GM12878 (cell line): ENCODE measurements around the gene ICE1.

ENCODE experiments used
- CHD2 ChIP-seq: IDR thresholded peaks from 2 replicates; pipeline ENCODE4 v1.6.1; 2011; ENCODE audit warnings: low read depth, low read length, improper control_type of control experiment, borderline replicate concordance
- EP300 ChIP-seq, 2 experiments: fragments of 150-350 bp in 1 of 2; IDR thresholded peaks; 2 replicates each; pipeline ENCODE4 v1.6.1; 2011 to 2012; ENCODE audit warnings: low read depth in 2 of 2, low read length in 2 of 2, borderline replicate concordance in 1 of 2, improper control_type of control experiment in 1 of 2, inconsistent platforms in 1 of 2; ENCODE audit not compliant: control insufficient read depth in 1 of 2
- ETV6 ChIP-seq, 2 experiments: fragments of 450-650 bp in 1 of 2; IDR thresholded peaks in 1 of 2; conservative IDR thresholded peaks in 1 of 2; 2 replicates each; pipeline ENCODE4 v1.6.1; 2014; ENCODE audit warnings: antibody characterized with exemption in 1 of 2, borderline replicate concordance in 1 of 2, low read depth in 1 of 2, mild to moderate bottlenecking in 1 of 2, moderate library complexity in 1 of 2
- JUNB ChIP-seq: IDR thresholded peaks from 2 replicates; pipeline ENCODE4 v1.6.1; 2016; ENCODE audit warnings: antibody characterized with exemption, mild to moderate bottlenecking
- JUND ChIP-seq: IDR thresholded peaks from 2 replicates; pipeline ENCODE4 v1.6.1; 2012; ENCODE audit warnings: low read depth, mild to moderate bottlenecking, low read length, improper control_type of control experiment, moderate library complexity
- TARDBP ChIP-seq: IDR thresholded peaks from 2 replicates; pipeline ENCODE4 v1.6.1; 2016; ENCODE audit warnings: borderline replicate concordance
- ZNF274 ChIP-seq: IDR thresholded peaks from one replicate; pipeline ENCODE4 v1.8.0; 2011; ENCODE audit not compliant: insufficient read length, insufficient read depth
- TF ChIP-seq, protein P1 (sequence below): fragments of 450-650 bp; formaldehyde crosslinking; IDR thresholded peaks from 2 replicates; pipeline ENCODE4 v1.4.0; 2020; ENCODE audit warnings: mild to moderate bottlenecking, moderate library complexity
- TF ChIP-seq, protein P2 (sequence below): fragments of 450-650 bp; IDR thresholded peaks from 2 replicates; pipeline ENCODE4 v1.6.1; 2017; ENCODE audit warnings: mild to moderate bottlenecking, moderate library complexity
- TF ChIP-seq, protein P3 (sequence below), 3 experiments: IDR thresholded peaks in 2 of 3; conservative IDR thresholded peaks in 1 of 3; 2 replicates each; pipeline ENCODE4 v1.5.1; 2011; ENCODE audit warnings: low read depth in 3 of 3, low read length in 3 of 3, mild to moderate bottlenecking in 3 of 3, control low read depth in 2 of 3, moderate library complexity in 2 of 3, inconsistent platforms in 1 of 3, mixed read lengths in 1 of 3; ENCODE audit not compliant: control insufficient read depth in 2 of 3, insufficient read depth in 1 of 3; ENCODE audit errors: extremely low read depth in 1 of 3

DNA sequence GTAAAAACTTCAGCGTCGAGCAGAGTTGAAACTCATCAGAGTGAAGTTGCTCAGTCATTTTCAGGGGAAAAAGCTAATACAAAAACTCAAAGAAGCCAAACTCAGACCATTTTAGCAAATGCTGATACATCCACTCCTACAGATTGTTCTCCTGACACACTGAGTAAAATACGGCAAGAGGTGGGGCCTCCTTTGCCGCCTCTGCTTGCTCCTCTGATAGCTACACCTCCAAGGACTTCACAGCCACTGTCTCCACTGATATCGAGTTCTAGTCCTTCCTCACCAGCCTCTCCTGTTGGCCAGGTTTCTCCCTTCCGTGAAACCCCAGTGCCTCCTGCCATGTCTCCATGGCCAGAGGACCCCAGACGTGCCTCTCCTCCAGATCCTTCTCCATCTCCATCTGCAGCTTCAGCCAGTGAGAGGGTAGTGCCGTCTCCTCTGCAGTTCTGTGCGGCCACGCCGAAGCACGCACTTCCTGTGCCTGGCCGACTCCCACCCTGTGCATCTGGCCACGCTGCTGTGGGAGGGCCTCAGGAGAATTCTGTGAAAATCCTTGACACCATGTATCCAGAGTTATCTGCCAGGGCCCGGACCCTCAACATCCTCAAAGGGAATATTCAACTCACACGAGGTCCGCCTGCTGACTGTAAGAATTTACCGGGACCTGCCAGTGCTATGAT lies 41.7 kb downstream of the ICE1 start:
- TF ChIP-seq ZNF274 (no peak), ETV6 (conservative IDR thresholded peaks at IDR 0.05 in 1 of 2, IDR thresholded peaks at IDR 0.05 in 1 of 2; ENCODE audit: borderline replicate concordance in 1 of 2, low read depth in 1 of 2) (no peak), JUNB (no peak), EP300 (IDR thresholded peaks at IDR 0.05; ENCODE audit: borderline replicate concordance in 1 of 2, control insufficient read depth in 1 of 2, low read depth in 2 of 2, low read length in 2 of 2) (no peak), JUND (no peak), CHD2 (no peak), TARDBP (no peak)
- TF ChIP-seq, protein P1, sequence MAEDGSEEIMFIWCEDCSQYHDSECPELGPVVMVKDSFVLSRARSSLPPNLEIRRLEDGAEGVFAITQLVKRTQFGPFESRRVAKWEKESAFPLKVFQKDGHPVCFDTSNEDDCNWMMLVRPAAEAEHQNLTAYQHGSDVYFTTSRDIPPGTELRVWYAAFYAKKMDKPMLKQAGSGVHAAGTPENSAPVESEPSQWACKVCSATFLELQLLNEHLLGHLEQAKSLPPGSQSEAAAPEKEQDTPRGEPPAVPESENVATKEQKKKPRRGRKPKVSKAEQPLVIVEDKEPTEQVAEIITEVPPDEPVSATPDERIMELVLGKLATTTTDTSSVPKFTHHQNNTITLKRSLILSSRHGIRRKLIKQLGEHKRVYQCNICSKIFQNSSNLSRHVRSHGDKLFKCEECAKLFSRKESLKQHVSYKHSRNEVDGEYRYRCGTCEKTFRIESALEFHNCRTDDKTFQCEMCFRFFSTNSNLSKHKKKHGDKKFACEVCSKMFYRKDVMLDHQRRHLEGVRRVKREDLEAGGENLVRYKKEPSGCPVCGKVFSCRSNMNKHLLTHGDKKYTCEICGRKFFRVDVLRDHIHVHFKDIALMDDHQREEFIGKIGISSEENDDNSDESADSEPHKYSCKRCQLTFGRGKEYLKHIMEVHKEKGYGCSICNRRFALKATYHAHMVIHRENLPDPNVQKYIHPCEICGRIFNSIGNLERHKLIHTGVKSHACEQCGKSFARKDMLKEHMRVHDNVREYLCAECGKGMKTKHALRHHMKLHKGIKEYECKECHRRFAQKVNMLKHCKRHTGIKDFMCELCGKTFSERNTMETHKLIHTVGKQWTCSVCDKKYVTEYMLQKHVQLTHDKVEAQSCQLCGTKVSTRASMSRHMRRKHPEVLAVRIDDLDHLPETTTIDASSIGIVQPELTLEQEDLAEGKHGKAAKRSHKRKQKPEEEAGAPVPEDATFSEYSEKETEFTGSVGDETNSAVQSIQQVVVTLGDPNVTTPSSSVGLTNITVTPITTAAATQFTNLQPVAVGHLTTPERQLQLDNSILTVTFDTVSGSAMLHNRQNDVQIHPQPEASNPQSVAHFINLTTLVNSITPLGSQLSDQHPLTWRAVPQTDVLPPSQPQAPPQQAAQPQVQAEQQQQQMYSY: no peak
- TF ChIP-seq, protein P2, sequence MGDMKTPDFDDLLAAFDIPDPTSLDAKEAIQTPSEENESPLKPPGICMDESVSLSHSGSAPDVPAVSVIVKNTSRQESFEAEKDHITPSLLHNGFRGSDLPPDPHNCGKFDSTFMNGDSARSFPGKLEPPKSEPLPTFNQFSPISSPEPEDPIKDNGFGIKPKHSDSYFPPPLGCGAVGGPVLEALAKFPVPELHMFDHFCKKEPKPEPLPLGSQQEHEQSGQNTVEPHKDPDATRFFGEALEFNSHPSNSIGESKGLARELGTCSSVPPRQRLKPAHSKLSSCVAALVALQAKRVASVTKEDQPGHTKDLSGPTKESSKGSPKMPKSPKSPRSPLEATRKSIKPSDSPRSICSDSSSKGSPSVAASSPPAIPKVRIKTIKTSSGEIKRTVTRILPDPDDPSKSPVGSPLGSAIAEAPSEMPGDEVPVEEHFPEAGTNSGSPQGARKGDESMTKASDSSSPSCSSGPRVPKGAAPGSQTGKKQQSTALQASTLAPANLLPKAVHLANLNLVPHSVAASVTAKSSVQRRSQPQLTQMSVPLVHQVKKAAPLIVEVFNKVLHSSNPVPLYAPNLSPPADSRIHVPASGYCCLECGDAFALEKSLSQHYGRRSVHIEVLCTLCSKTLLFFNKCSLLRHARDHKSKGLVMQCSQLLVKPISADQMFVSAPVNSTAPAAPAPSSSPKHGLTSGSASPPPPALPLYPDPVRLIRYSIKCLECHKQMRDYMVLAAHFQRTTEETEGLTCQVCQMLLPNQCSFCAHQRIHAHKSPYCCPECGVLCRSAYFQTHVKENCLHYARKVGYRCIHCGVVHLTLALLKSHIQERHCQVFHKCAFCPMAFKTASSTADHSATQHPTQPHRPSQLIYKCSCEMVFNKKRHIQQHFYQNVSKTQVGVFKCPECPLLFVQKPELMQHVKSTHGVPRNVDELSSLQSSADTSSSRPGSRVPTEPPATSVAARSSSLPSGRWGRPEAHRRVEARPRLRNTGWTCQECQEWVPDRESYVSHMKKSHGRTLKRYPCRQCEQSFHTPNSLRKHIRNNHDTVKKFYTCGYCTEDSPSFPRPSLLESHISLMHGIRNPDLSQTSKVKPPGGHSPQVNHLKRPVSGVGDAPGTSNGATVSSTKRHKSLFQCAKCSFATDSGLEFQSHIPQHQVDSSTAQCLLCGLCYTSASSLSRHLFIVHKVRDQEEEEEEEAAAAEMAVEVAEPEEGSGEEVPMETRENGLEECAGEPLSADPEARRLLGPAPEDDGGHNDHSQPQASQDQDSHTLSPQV: no peak
- TF ChIP-seq, protein P3, sequence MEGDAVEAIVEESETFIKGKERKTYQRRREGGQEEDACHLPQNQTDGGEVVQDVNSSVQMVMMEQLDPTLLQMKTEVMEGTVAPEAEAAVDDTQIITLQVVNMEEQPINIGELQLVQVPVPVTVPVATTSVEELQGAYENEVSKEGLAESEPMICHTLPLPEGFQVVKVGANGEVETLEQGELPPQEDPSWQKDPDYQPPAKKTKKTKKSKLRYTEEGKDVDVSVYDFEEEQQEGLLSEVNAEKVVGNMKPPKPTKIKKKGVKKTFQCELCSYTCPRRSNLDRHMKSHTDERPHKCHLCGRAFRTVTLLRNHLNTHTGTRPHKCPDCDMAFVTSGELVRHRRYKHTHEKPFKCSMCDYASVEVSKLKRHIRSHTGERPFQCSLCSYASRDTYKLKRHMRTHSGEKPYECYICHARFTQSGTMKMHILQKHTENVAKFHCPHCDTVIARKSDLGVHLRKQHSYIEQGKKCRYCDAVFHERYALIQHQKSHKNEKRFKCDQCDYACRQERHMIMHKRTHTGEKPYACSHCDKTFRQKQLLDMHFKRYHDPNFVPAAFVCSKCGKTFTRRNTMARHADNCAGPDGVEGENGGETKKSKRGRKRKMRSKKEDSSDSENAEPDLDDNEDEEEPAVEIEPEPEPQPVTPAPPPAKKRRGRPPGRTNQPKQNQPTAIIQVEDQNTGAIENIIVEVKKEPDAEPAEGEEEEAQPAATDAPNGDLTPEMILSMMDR (IDR thresholded peaks at IDR 0.05 in 2 of 3, conservative IDR thresholded peaks at IDR 0.05 in 1 of 3; ENCODE audit: control insufficient read depth in 2 of 3, extremely low read depth in 1 of 3, insufficient read depth in 1 of 3, low read depth in 3 of 3, low read length in 3 of 3): no peak
